Measurements from ENCODE around the gene MYLK4.

MYLK4 gene

GRCh38 chr6:2790588-2791449 is 40.1 kb upstream of the MYLK4 start:
- TF ChIP-seq SIN3A (IDR thresholded peaks at IDR 0.05; ENCODE audit: borderline replicate concordance, insufficient read depth, low read length) (no peak), FOXP2 (optimal IDR thresholded peaks at IDR 0.05; ENCODE audit: borderline replicate concordance, extremely low read depth, extremely low read length, insufficient read depth) (no peak), REST (IDR thresholded peaks at IDR 0.05; ENCODE audit: insufficient read depth in 1 of 2, low read depth in 2 of 2, low read length in 2 of 2) (no peak), POLR2AphosphoS5 (IDR thresholded peaks at IDR 0.05; ENCODE audit: low read depth, low read length) (no peak), TAF1 (IDR thresholded peaks at IDR 0.05; ENCODE audit: borderline replicate concordance, insufficient read depth, low read length) (no peak)

- TF ChIP-seq REST (IDR thresholded peaks at IDR 0.05; ENCODE audit: insufficient read depth in 1 of 2, low read depth in 2 of 2, low read length in 2 of 2) (no peak), TAF1 (IDR thresholded peaks at IDR 0.05; ENCODE audit: borderline replicate concordance, insufficient read depth, low read length) (no peak), FOXP2 (optimal IDR thresholded peaks at IDR 0.05; ENCODE audit: borderline replicate concordance, extremely low read depth, extremely low read length, insufficient read depth) (no peak), SIN3A (IDR thresholded peaks at IDR 0.05; ENCODE audit: borderline replicate concordance, insufficient read depth, low read length) (no peak), POLR2AphosphoS5 (IDR thresholded peaks at IDR 0.05; ENCODE audit: low read depth, low read length) (no peak)
These were observed 35.5 kb upstream of the MYLK4 start for GRCh38 chr6:2786269-2786668.

GRCh38 chr6:2784930-2785329 is 34.2 kb upstream of the MYLK4 start:
- TF ChIP-seq POLR2AphosphoS5 (IDR thresholded peaks at IDR 0.05; ENCODE audit: low read depth, low read length) (no peak), TAF1 (IDR thresholded peaks at IDR 0.05; ENCODE audit: borderline replicate concordance, insufficient read depth, low read length) (no peak), SIN3A (IDR thresholded peaks at IDR 0.05; ENCODE audit: borderline replicate concordance, insufficient read depth, low read length) (no peak), REST (IDR thresholded peaks at IDR 0.05; ENCODE audit: insufficient read depth in 1 of 2, low read depth in 2 of 2, low read length in 2 of 2) (no peak), FOXP2 (optimal IDR thresholded peaks at IDR 0.05; ENCODE audit: borderline replicate concordance, extremely low read depth, extremely low read length, insufficient read depth) (no peak)

- TF ChIP-seq FOXP2 (optimal IDR thresholded peaks at IDR 0.05; ENCODE audit: borderline replicate concordance, extremely low read depth, extremely low read length, insufficient read depth) (no peak), POLR2AphosphoS5 (IDR thresholded peaks at IDR 0.05; ENCODE audit: low read depth, low read length) (no peak), SIN3A (IDR thresholded peaks at IDR 0.05; ENCODE audit: borderline replicate concordance, insufficient read depth, low read length) (no peak), REST (IDR thresholded peaks at IDR 0.05; ENCODE audit: insufficient read depth in 1 of 2, low read depth in 2 of 2, low read length in 2 of 2) (no peak)
These were observed 33.3 kb upstream of the MYLK4 start for GRCh38 chr6:2784061-2784460.

Measured in PFSK-1 (cell line).